RKO (cell line): ENCODE measurements around the gene CNDP1.
"Not testable (repeated sequence)": the region's sequence is repeated elsewhere in the genome, so short reads cannot be mapped to it uniquely, and the experiment has no call there.

Source experiments
- DNase-seq: peaks from one replicate; pipeline ENCODE4 v3.0.0-alpha.2; 2016; ENCODE audit warnings: low spot score

Gene CNDP1, protein sequence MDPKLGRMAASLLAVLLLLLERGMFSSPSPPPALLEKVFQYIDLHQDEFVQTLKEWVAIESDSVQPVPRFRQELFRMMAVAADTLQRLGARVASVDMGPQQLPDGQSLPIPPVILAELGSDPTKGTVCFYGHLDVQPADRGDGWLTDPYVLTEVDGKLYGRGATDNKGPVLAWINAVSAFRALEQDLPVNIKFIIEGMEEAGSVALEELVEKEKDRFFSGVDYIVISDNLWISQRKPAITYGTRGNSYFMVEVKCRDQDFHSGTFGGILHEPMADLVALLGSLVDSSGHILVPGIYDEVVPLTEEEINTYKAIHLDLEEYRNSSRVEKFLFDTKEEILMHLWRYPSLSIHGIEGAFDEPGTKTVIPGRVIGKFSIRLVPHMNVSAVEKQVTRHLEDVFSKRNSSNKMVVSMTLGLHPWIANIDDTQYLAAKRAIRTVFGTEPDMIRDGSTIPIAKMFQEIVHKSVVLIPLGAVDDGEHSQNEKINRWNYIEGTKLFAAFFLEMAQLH

DNA sequence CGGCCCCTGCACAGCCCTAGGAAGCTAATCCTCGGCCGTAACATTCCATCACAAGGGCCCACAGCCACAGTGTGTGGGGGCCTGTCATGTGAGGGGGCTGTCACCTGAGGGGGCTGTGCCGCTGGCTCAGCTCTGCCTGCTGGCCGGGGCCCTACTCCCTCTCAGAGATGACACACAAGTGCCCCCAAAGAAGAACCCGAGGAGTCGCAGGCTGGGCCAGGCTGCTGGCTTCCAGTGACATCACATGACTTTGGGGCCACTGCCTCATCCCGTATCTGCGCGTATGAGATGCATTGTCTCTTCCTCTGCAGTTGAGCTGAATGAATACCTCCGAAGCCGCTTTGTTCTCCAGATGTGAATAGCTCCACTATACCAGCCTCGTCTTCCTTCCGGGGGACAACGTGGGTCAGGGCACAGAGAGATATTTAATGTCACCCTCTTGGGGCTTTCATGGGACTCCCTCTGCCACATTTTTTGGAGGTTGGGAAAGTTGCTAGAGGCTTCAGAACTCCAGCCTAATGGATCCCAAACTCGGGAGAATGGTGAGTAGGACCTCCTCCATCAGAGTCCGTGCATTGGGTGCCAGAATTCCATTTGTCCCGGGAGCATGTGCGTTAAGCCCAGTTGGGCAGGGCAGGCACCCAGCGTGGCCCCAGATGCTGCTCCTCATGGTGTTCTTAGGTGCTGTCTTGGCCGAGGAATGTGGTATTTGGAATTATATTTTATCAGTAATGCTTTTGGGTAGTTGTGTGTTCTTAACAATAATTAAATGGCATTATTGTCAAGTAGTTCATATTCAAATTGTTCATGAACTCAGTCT is at the start of gene CNDP1:
Gene CNDP1 (plus strand): TSS at position 351 of the 820 bp plus-strand sequence. CDS start 168 bp downstream, at position 519.
- DNase-seq = no peak

DNA sequence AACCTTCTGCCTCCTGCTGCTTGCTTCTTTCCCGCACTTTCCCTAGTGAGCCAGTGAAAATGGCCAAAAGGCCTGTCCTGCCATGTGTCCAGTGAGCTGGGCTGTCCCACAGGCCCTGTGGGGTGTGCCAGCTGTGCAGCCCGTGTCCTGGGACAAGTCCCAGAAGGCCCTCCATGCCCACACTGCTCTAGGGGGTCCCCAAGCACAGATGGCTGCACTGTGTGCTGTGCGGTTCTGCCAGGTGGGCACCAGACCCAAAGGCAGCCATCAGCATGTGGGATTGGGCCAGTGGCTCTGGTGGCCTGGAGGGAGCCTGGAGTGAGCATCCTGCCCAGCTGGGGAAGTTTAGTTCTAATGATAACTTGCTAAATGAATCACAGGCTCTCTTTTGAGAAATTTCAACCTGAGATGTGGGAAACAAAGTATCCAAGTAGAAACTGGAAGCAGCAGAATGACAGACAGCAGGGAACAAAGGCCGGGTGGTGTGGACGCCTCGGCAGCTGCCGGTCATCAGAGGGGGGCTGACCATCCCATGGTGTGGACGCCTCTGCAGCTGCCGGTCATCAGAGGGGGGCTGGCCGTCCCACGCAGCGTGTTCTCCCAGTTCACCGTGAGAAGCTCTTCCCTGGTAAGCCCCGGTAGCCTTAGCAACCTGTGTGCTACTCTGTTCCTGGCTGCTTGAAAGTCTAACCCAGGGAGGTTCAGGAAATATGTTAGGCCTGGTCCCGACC is 48.0 kb upstream of the CNDP1 start:
- no peak for DNase-seq

DNA sequence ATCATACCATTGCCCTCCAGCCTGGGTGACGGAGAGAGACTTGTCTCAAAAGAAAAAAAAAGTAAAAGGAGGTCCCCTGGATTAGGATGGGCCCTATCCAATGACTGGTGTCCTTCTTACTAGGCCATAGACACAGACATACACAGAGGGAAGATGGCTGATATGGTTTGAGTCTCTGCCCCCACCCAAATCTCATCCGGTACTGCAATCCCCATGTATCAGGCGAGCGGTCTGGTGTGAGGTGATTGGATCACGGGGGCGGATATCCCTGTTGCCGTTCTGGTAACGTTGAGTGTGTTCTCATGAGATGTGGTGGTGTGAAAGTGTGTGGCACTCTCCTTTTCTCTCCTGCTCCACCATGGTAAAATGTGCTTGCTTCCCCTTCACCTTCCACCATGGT is 45.9 kb upstream of the CNDP1 start:
- DNase-seq = no peak

DNA sequence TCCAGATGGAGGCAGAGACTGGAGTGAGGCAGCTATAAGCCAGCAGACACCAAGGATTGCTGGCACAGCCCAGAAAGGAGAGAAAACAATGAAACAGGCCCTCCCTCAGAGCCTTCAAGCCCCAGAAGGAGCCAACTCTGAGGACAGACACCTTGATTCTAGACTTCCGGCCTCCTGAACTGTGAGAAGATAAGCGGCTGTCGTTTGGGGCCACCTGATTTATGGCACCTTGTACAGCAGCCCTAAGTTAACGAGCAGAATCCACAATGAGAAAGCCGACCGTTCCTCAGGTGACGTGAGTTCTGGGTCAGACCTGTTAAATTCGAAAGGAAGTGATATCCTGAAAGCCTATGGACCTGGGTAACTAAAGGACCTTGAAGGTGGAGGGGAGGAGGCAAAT is 45.4 kb upstream of the CNDP1 start:
- DNase-seq = no peak

DNA sequence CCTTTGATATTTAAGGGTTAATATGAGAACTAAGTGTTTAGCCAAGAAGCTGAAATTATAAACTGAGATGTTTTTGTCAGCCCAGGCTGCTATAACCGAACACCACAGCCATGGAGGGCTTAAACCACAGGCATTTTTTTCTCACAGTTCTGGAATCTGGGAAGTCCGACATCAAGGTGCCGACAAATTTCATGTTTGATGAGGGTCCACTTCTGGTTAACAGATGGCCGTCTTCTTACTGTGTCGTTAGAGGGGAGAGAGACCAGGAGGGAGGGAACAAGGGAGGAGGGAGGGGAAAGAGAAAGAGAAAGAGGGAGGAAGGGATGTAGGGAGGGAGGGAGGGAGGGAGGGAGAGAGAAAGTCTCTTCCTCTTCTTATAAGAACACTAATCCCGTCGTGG is 44.6 kb upstream of the CNDP1 start:
- no peak for DNase-seq

DNA sequence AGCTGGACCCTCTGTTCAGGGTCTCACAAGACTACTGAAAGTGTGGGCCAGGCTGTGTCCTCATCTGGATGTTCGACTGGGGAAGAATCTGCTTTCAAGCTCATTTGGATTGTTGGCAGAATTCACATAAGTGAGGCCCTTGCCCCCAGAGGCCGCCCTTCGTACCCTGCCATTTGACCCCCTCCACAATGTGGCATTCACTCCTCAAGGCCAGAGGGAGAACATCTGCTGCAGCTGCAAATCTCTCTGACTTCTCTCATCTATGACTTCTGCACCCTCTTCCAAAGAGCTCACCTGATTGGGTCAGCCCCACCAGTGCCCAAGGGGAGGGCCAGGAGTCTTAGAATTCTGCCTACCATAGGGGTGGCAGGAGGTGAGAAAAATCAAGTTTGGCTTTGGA is 42.0 kb upstream of the CNDP1 start:
- DNase-seq = no peak

DNA sequence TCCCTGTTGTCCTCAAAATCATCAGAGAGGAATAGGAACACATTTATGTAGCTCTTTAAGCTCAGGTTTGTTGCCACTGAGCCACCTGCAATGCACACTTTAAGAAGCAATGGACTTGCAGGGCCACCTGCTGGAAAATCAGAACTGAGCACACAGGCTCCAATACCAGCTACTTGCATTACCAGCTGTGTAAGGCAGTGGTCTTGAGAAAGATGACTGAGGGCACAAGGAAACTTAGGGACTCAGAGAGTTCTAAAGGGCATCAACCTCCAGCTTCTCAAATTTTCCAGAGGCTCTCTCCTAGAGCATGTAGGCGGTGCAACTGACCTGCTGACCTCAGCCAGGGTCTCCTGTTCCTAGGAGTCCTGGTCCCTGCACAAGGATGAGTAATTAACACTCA is 40.6 kb upstream of the CNDP1 start:
- DNase-seq = peak; percentile 84

DNA sequence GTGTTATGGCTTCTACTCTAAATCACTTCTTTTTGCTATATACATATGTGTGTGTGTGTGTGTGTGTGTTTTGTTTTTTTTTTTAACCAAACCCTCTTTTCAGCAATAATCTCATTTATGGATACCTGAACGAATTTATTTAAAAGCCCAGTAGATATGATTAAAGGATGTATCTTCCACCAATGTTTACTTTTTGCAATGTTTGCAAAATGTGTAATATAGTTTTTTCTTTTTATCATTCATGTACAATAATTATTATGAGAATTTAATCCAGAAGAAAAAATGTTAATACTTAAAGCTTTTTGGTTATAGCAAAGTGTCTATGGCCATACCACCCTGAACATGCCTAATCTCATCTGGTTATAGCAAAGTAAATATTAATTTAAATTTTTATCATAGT is 39.8 kb upstream of the CNDP1 start:
- DNase-seq = no peak

DNA sequence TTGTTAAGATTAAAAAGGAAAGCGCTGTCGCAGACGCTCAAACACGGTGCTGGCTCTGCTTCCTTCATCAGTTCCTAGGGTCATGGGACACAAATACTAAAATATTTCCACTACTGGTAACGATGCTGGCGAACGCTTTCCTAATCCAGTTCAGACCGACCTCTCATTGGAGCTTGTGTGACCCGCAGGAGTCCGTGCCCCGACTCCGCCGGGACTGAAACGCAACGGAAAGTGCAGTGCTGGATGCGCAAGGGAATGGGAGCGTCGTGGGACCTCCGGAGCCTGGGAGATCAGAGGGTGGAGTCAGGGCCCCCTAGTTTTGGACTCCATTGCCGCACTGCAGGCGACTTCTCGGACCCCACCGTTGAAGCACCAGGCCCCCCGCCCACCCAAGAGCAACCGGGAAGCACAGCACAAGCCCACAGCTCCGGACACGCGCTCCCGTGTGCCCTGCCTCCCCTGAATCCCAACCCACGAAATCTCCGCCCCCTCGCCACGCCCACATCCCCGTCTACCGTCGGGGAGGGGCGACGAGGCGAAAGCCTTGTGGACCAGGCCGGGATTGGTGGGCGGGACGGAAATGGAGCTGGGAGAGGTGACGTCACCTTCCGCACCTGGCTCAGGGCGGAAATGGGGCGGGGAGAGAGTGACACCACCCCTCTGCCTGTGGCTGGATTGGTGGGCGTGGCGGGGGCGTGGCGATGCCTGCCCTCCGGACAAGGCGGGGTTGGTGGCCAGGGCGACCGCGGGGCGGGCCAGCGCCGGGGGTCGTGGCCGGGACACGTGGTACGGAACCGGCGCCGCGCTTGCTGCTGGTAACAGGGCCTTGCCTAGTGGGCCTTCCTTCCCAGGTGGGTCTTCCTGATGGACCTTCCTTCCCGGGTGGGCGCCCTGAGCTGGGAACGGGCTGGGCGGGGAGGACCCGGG is 38.5 kb upstream of the CNDP1 start, which contains the start of gene CNDP2:
Gene CNDP2 (plus strand): TSS at position 783 of the 927 bp plus-strand sequence. CDS start 3,611 bp downstream, outside the sequence.
- peak; percentile 96 for DNase-seq

DNA sequence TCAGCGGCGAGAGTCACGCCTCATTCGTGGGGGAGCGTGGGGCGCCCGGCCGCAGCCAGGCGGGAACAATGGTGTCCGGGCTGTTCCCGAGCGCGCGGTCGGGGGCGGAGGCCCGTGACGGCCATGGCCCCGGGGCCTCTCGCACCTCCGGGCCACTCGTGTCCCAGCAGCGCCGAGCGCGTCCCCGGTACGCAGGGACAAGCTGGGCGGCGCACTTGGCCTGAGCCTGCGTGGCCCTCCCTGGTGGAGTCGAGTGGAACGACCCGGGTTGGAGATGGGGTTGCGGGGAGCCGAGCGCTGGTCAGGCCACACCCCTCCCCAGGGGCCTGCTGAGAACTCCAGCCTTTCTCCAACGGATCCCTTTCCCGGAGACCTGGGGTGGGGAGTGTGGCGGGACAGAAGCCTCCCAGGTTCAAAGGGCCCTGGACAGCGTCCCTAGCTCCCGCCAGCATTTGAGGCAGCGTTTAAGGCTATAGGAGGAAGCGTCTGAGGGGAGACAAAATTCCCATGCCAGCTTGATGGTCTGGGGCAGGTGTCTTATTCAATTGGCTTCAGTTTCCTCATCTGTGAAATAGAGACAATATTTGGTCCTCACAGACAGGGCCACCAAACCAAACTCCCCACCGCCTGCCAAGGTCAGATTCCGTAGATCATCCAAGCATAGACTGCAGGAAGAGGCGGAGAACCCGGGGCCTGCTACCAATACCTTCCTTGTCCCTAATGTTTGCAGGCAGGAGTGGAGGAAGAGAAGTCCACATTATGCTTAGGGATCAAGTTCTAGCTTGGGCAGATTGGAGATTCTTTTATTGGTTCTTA is 37.6 kb upstream of the CNDP1 start:
- DNase-seq = peak; percentile 67

DNA sequence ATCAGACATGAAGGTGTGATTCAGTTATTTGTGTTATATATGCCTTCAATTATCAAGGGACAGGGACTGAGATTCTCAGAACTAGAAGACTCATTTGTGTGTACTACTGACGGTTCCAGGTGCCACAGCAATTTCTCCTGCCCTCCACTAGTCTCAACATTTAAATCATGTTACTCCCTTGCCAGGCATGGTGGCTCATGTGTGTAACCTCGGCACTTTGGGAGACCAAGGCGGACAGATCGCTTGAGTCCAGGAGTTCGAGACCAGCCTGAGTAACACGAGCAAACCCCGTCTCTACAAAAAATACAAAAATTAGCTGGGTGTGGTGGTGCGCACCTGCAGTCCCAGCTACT is 37.0 kb upstream of the CNDP1 start:
- DNase-seq = peak; percentile 47

DNA sequence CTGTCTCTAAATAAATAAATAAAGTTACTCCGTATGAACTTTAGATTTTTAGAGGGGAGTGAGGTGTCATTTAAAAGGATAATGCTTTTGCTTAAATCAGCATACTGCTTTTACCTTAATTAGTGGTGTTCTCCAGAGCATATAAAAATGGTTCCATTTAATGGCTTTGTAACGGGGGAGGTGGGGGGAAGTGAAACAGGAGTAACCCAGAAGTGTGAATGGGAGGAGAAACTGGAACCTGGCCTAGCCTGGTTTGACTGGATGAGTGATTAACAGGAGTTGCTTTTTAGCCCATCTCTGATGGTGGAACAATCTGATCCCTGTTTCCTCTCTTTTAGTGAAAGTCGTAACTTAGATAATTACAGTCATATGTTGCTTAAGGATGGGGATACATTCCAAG is 36.5 kb upstream of the CNDP1 start:
- DNase-seq = no peak

DNA sequence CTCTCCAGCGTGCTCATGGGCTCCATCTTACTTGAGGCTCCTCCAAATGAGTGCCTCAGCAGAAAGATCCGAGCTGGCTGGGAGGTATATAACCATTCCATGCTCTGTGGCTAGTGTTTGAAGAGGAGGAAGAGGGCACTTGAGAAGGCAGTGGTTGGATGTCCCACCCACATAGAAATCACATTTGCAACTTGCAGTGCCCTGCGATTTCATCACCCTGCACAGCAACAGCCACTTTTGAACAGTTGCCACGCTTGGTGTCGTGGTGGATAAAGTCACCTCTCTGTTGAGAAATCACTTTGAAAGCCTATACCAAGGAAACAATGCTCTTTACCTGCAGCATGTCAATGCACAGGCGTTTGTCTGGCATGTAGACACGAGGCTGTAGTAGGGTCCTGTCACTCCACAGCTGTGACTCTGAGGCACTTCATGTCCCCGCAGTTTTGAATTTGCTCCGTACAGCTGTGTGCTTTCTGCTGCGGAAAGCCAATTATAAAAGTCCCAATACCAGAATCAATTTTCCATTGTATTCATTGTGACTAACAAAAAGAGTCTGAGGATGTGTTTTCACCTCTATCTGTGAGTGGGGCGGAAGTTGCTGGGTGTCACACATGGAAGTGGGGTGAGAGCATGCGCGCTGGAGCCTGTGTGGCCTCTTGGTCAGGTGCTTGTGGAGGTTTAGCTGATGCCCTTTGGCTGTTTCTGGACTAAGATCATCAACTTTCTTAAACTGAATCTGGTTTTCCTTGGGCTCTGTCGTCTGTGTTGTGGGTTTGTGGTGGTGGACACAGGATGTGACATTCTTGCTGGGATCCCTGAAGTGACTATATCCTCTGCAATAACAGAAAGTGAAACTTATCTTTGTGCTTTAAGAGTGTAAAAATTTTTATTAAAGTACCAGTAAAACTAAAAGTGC is 35.3 kb upstream of the CNDP1 start:
- DNase-seq = peak; percentile 72

DNA sequence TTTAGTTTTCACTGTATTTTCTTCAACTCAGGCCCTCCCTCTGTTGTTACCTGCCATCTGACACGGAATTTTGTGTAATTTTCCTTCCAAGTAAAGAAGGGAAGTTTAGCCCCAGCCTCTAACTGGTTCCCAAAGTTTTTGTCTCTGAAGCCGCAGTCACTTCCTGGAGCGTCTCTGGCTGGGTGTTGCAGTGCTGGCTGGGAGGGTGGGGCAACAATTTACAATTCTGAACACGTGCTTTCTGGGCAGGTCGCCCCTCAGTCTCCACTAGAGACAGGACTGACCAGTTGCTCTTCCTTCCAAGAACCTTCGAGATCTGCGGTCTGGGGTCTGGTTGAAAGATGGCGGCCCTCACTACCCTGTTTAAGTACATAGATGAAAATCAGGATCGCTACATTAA is 34.7 kb upstream of the CNDP1 start:
- peak; percentile 61 for DNase-seq

DNA sequence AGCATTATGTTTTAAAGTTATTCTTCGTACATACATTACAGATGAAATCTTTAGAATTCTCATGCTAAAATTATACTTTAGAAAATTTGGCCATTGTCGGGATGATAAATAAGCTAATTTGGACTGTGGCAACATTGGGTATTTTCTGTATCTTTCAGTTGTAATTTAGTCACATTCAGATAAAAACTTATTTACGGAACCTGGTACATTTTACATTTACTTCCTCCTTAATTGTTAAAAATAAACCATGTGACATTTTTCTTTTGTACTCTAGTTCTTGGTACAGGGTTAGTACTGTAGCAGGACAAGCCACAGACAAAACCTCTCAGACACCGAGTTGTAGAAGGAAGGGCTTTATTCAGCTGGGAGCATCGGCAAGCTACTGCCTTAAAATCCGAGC is 33.9 kb upstream of the CNDP1 start:
- DNase-seq = no peak

DNA sequence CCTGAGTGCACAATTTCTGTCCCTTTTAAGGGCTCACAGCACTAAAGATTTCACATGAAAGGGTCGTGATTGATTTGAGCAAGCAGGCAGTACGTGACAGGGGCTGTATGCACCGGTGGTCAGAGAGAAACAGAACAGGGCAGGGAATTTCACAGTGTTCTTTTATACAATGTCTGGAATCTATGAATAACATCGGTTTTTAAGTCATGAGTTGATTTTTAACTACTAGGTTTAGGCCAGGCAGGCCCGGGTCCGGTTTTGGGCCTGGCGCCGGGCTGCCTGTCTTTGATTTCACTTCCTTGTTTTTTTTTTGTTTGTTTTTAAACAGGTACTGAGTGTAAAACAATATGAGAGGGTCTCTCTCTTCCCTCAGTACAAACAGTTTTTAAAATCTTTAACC is 33.5 kb upstream of the CNDP1 start:
- not testable (repeated sequence) for DNase-seq

DNA sequence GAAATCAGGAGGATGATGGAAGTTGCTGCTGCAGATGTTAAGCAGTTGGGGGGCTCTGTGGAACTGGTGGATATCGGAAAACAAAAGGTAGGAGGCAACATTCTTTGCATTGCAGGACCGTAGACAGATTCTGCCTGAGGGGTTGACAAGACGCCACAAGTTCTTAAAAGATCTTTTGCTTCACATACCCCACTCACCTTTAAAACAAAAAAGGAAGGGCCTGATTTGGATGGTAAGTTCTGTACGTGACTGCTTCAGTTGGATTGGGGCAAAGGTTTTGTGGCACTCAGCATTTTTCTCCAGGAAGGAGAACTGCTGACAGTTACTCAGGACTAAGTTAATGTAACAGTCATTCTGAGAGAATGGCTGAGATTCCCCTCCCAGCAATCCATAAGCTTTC is 32.9 kb upstream of the CNDP1 start:
- DNase-seq = no peak

DNA sequence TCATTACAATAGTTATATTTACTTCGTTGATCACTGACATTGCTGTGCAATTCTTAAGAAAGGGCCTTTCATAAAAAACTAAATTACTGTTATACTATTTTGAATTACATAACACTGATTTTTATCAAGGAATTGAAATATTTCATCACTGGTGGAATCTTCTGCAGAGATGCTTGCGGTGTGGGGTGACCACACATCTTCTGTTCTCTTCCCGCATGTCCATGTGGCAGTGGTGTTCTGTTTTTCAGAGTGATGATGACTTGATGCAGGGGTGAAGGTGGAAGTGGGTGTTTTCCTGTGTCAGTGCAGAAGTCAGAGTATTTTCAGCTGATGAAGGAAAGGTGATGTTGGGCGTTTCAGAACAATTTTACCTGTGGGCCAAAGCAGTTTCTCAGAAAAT is 31.2 kb upstream of the CNDP1 start:
- DNase-seq = no peak

DNA sequence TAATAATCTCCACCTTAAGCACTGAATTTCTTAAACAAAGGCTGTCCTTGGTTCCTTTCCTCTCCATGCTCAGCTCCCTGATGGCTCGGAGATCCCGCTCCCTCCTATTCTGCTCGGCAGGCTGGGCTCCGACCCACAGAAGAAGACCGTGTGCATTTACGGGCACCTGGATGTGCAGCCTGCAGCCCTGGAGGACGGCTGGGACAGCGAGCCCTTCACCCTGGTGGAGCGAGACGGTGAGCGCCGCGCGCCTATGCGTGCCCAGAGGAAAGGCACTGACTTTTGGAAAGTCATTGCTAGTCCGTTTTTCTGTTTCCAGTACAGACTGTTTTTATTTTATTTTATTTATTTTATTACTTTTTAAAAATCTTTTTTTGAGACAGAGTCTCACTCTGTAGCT is 28.5 kb upstream of the CNDP1 start:
- no peak for DNase-seq
